IMR-90 (cell line): Measurements from ENCODE around the gene FOSL1. TPM values are rescaled to one million over a fixed set of nuclear protein-coding genes. Genes with fewer than 3 reads are reported as not detected.

Experiments used
- ATAC-seq: fragments of 200-7000 bp; cut with Tn5 transposase; 2 replicates; pipeline ENCODE4 v1.9.1; 2020; ENCODE audit warnings: low read depth, mild to moderate bottlenecking, moderate library complexity
- BruUV-seq: library from RNA; stranded (reverse); fragments of 400-500 nt; replicated peaks from 2 replicates; lab custom pipeline; 2021; lab: Mats Ljungman, UMichigan
- CTCF ChIA-PET: fragments of 300-600 bp; formaldehyde crosslinking; extraction: SDS; loops from one replicate; lab custom pipeline; 2021; ENCODE audit warnings: antibody characterized with exemption; lab: Yijun Ruan, JAX
- POLR2A ChIA-PET: fragments of 300-600 bp; sonication (Branson Sonifier 250); formaldehyde crosslinking; loops from one replicate; lab custom pipeline; 2022; ENCODE audit warnings: antibody characterized with exemption; ENCODE audit not compliant: unreplicated experiment; lab: Charles Lee
- DNase-seq: peaks from one replicate; pipeline ENCODE4 v3.0.0; 2013
- H2AFZ ChIP-seq: replicated peaks from 2 replicates; pipeline ENCODE3; 2013; ENCODE audit warnings: low read length, mild to moderate bottlenecking; ENCODE audit not compliant: poor library complexity
- H2AK5ac ChIP-seq: 2 replicates; pipeline ENCODE4 v1.6.1; 2013; ENCODE audit warnings: low read depth, low read length, inconsistent platforms
- H2AK9ac ChIP-seq: replicated peaks from 2 replicates; pipeline ENCODE3; 2013; ENCODE audit warnings: mild to moderate bottlenecking, low read depth, low read length, moderate library complexity; ENCODE audit not compliant: poor library complexity
- H2BK120ac ChIP-seq: 2 replicates; pipeline ENCODE4 v1.6.1; 2013; ENCODE audit warnings: low read depth, low read length, inconsistent platforms
- H2BK15ac ChIP-seq: 3 replicates; pipeline ENCODE4 v1.6.1; 2013; ENCODE audit warnings: low read depth, low read length, inconsistent platforms
- H2BK20ac ChIP-seq: 2 replicates; pipeline ENCODE4 v1.6.1; 2013; ENCODE audit warnings: low read depth, mild to moderate bottlenecking, inconsistent platforms, low read length, moderate library complexity
- H2BK5ac ChIP-seq: 2 replicates; pipeline ENCODE4 v1.6.1; 2013; ENCODE audit warnings: mild to moderate bottlenecking, low read depth, low read length, inconsistent platforms; ENCODE audit not compliant: poor library complexity, severe bottlenecking
- H3K14ac ChIP-seq: replicated peaks from 2 replicates; pipeline ENCODE4 v1.6.1; 2013; ENCODE audit warnings: low read depth, low read length, inconsistent platforms
- H3K18ac ChIP-seq: 2 replicates; pipeline ENCODE4 v1.6.1; 2013; ENCODE audit warnings: low read depth, low read length, control low read depth
- H3K23ac ChIP-seq: 2 replicates; pipeline ENCODE4 v1.6.1; 2013; ENCODE audit warnings: low read depth, low read length, inconsistent platforms
- H3K27ac ChIP-seq: 2 replicates; pipeline ENCODE4 v1.5.1; 2013; ENCODE audit warnings: mild to moderate bottlenecking, control low read depth, low read length; ENCODE audit not compliant: insufficient read depth
- H3K27me3 ChIP-seq: 2 replicates; pipeline ENCODE4 v1.6.1; 2013; ENCODE audit warnings: low read length; ENCODE audit not compliant: control insufficient read depth, insufficient read depth
- H3K36me3 ChIP-seq: 2 replicates; pipeline ENCODE4 v1.6.1; 2013; ENCODE audit warnings: low read length, mixed read lengths; ENCODE audit not compliant: control insufficient read depth, insufficient read depth
- H3K4ac ChIP-seq: 2 replicates; pipeline ENCODE4 v1.6.1; 2013; ENCODE audit warnings: low read depth, low read length, inconsistent platforms
- H3K4me1 ChIP-seq: 2 replicates; pipeline ENCODE4 v1.6.1; 2013; ENCODE audit warnings: low read length, mixed read lengths; ENCODE audit not compliant: control insufficient read depth, insufficient read depth
- H3K4me2 ChIP-seq: 2 replicates; pipeline ENCODE4 v1.6.1; 2013; ENCODE audit warnings: low read depth, mild to moderate bottlenecking, control low read depth, low read length, moderate library complexity
- H3K4me3 ChIP-seq: 2 replicates; pipeline ENCODE4 v1.5.1; 2013; ENCODE audit warnings: low read depth, mild to moderate bottlenecking, control low read depth, low read length, moderate library complexity; ENCODE audit not compliant: insufficient read depth
- H3K56ac ChIP-seq: 2 replicates; pipeline ENCODE4 v1.6.1; 2013; ENCODE audit warnings: low read length, inconsistent platforms; ENCODE audit not compliant: insufficient read depth; ENCODE audit errors: extremely low read depth
- H3K79me1 ChIP-seq, 2 experiments: 2 replicates each; pipeline ENCODE4 v1.6.1; 2013; ENCODE audit warnings: low read length in 2 of 2, inconsistent platforms in 1 of 2, low read depth in 1 of 2
- H3K9ac ChIP-seq: 2 replicates; pipeline ENCODE4 v1.6.1; 2013; ENCODE audit warnings: low read depth, low read length, control low read depth
- H3K9me1 ChIP-seq: 2 replicates; pipeline ENCODE4 v1.6.1; 2013; ENCODE audit warnings: low read length, inconsistent platforms; ENCODE audit not compliant: insufficient read depth
- H3K9me3 ChIP-seq: 2 replicates; pipeline ENCODE4 v1.6.1; 2013; ENCODE audit warnings: low read length; ENCODE audit not compliant: control insufficient read depth, insufficient read depth
- H4K20me1 ChIP-seq: 2 replicates; pipeline ENCODE4 v1.6.1; 2013; ENCODE audit warnings: low read length, inconsistent platforms; ENCODE audit not compliant: insufficient read depth
- H4K5ac ChIP-seq: 2 replicates; pipeline ENCODE4 v1.6.1; 2013; ENCODE audit warnings: mild to moderate bottlenecking, low read depth, low read length, control low read depth
- H4K8ac ChIP-seq, 2 experiments: 2 replicates each; pipeline ENCODE4 v1.6.1; 2013; ENCODE audit warnings: low read depth in 2 of 2, low read length in 2 of 2, control low read depth in 1 of 2, inconsistent platforms in 1 of 2
- H4K91ac ChIP-seq: 2 replicates; pipeline ENCODE4 v1.6.1; 2013; ENCODE audit warnings: low read depth, low read length, inconsistent platforms; ENCODE audit not compliant: insufficient read depth
- BHLHE40 ChIP-seq: fragments of 150-350 bp; IDR thresholded peaks from 2 replicates; pipeline ENCODE4 v1.6.1; 2016; ENCODE audit warnings: mild to moderate bottlenecking, low read depth, low read length
- CEBPB ChIP-seq: IDR thresholded peaks from 2 replicates; pipeline ENCODE4 v1.6.1; 2012; ENCODE audit warnings: low read depth, low read length, improper control_type of control experiment
- CHD1 ChIP-seq: IDR thresholded peaks from 2 replicates; pipeline ENCODE4 v1.6.1; 2012; ENCODE audit warnings: low read depth, low read length, improper control_type of control experiment
- FOS ChIP-seq: fragments of 150-350 bp; IDR thresholded peaks from 2 replicates; pipeline ENCODE4 v1.6.1; 2016; ENCODE audit warnings: low read depth, low read length
- MAZ ChIP-seq: IDR thresholded peaks from 2 replicates; pipeline ENCODE4 v1.6.1; 2012; ENCODE audit warnings: low read depth, mild to moderate bottlenecking, low read length, improper control_type of control experiment, moderate library complexity, borderline replicate concordance
- MXI1 ChIP-seq: IDR thresholded peaks from 2 replicates; pipeline ENCODE4 v1.6.1; 2012; ENCODE audit warnings: low read depth, mild to moderate bottlenecking, low read length, moderate library complexity, borderline replicate concordance
- POLR2A ChIP-seq: IDR thresholded peaks from 2 replicates; pipeline ENCODE4 v1.6.1; 2012; ENCODE audit warnings: mild to moderate bottlenecking, low read depth, low read length
- RCOR1 ChIP-seq: IDR thresholded peaks from 2 replicates; pipeline ENCODE4 v1.6.1; 2012; ENCODE audit warnings: mild to moderate bottlenecking, low read length, improper control_type of control experiment; ENCODE audit not compliant: insufficient replicate concordance
- RFX5 ChIP-seq: IDR thresholded peaks from 2 replicates; pipeline ENCODE4 v1.8.0; 2012; ENCODE audit warnings: low read depth, mild to moderate bottlenecking, low read length, moderate library complexity
- WGBS, 2 experiments: methylation state at CpG; one replicate each; pipeline versions ENCODE4 v1.1.5 to v1.1.7; 2013; ENCODE audit warnings: missing lambda C conversion rate in 2 of 2; ENCODE audit not compliant: insufficient read length in 1 of 2; ENCODE audit errors: extremely low coverage in 2 of 2; 5-methylcytosine and 5-hydroxymethylcytosine counted together
- dilution Hi-C: fragments of 300-500 bp; cut with HindIII; formaldehyde crosslinking; loops from one replicate; pipeline ENCODE4 v1.14.3; 2018; ENCODE audit warnings: low sequenced_read_pairs; ENCODE audit not compliant: unreplicated experiment
- in situ Hi-C: fragments of 300-500 bp; cut with MboI; formaldehyde crosslinking; loops from 3 replicates; pipeline ENCODE4 v1.14.3; 2019; ENCODE audit warnings: low sequenced_read_pairs, inconsistent platforms, mixed read lengths
- intact Hi-C: fragments of 100-400 bp; cut with micrococcal nuclease; formaldehyde crosslinking; loops from 2 replicates; pipeline ENCODE4 v1.10.0; 2022
- polyA plus RNA-seq, 3 experiments: library from polyadenylated mRNA; depleted of rRNA; stranded (reverse); fragments of >200 nt; gene quantifications; 2 replicates each; pipeline ENCODE4 v1.2.3, GENCODE V29; 2012; ENCODE audit warnings: low replicate concordance in 1 of 3
- total RNA-seq: library from RNA; depleted of rRNA; stranded (reverse); fragments of >200 nt; gene quantifications from 2 replicates; pipeline ENCODE4 v1.2.3, GENCODE V29; 2012

The FOSL1 gene
- total and polyA plus RNA-seq, 2 of the 4 experiments (the other 2 are of a cell fraction): 17.2 to 107 TPM

- Histone ChIP-seq H3K14ac (0 out of 2 replicates have a peak overlapping the region, but pooled peaks have one; percentile 21), H3K27ac (no peak overlapping the region), H2BK15ac (no peak overlapping the region), H3K4me1 (no peaks in the 10 kb centered on the region; the same call in 1 of the 2 replicates), H3K4me3 (no peak overlapping the region), H4K20me1 (peaks cover 12% of the 10 kb centered on the region; the same call in 1 of the 2 replicates), H3K4me2 (no peak overlapping the region), H3K36me3 (peaks cover 34% of the 10 kb centered on the region), H3K18ac (no peak overlapping the region), H3K56ac (no peak overlapping the region), H2BK120ac (no peak overlapping the region), H3K9ac (no peak overlapping the region), H2AFZ (peak overlapping the region; percentile 32), H3K4ac (0 out of 2 replicates have a peak overlapping the region, but pooled peaks have one; percentile 3), H3K9me1 (peaks cover 8% of the 10 kb centered on the region), H3K9me3 (no peaks in the 10 kb centered on the region), H3K23ac (peak overlapping the region; percentile 59; the same call in 1 of the 2 replicates), H2BK20ac (no peak overlapping the region), H3K79me1 (peaks cover 9 to 32% of the 10 kb centered on the region in 2 experiments), H4K5ac (no peak overlapping the region), H2AK9ac (no peak overlapping the region), H4K91ac (no peak overlapping the region), H2BK5ac (no peak overlapping the region), H2AK5ac (peak overlapping the region; percentile 67), H4K8ac (peak overlapping the region in 1 of 2 experiments; percentile 28; a peak in 1 of 4 replicates), H3K27me3 (no peaks in the 10 kb centered on the region)
- POLR2A ChIA-PET: no interaction called here
- intact Hi-C loops: no loop called here
- DNase-seq (no peak), ATAC-seq (no peak)
- in situ Hi-C loops: loop anchor here (5.0 kb wide), 1 partner anchor 106 kb away; no protein-coding TSS in a partner anchor
- 100% methylated on average over 1 of the region's 7 CpGs; no CpG with 5 or more reads in 1 of the 2 experiments for WGBS, 2 experiments
- no TSS peak for BruUV-seq
- dilution Hi-C loops: no loop called here
- TF ChIP-seq CHD1 (no peak), BHLHE40 (no peak), RFX5 (no peak), POLR2A (no peak), RCOR1 (no peak), FOS (no peak), CEBPB (no peak), MXI1 (no peak), MAZ (no peak)
- CTCF ChIA-PET: no interaction called here
Observed at GRCh38 chr11:65880844-65881421, 19.3 kb downstream of the FOSL1 start.
